H9 (cell line): ENCODE measurements around the gene NBEA. TPM values are rescaled to one million over a fixed set of nuclear protein-coding genes. Genes with fewer than 3 reads are reported as not detected.

Experiments
- DNase-seq: peaks from one replicate; pipeline ENCODE4 v3.0.0-alpha.2; 2017
- H2AFZ ChIP-seq: one replicate; pipeline ENCODE4 v1.6.1; 2013; ENCODE audit warnings: mild to moderate bottlenecking, low read length, control low read depth, moderate library complexity
- H2AK5ac ChIP-seq: 2 replicates; pipeline ENCODE4 v1.6.1; 2013; ENCODE audit warnings: low read length, control low read depth, mixed read lengths; ENCODE audit not compliant: insufficient read length
- H2BK120ac ChIP-seq: one replicate; pipeline ENCODE4 v1.6.1; 2013; ENCODE audit warnings: low read depth, mild to moderate bottlenecking, low read length, control low read depth, inconsistent platforms; ENCODE audit not compliant: poor library complexity, severe bottlenecking
- H2BK12ac ChIP-seq: 2 replicates; pipeline ENCODE4 v1.6.1; 2013; ENCODE audit warnings: low read length, control low read depth, mixed read lengths, low read depth; ENCODE audit not compliant: insufficient read length
- H2BK15ac ChIP-seq: 2 replicates; pipeline ENCODE4 v1.6.1; 2013; ENCODE audit warnings: low read depth, low read length, control low read depth
- H2BK20ac ChIP-seq: one replicate; pipeline ENCODE4 v1.6.1; 2013; ENCODE audit warnings: low read depth, mild to moderate bottlenecking, low read length, control low read depth, inconsistent platforms; ENCODE audit not compliant: poor library complexity, severe bottlenecking
- H2BK5ac ChIP-seq: 2 replicates; pipeline ENCODE4 v1.6.1; 2013; ENCODE audit warnings: low read length, control low read depth, mixed read lengths; ENCODE audit not compliant: insufficient read length
- H3K14ac ChIP-seq: 2 replicates; pipeline ENCODE4 v1.6.1; 2013; ENCODE audit warnings: low read length, control low read depth; ENCODE audit not compliant: insufficient read depth
- H3K18ac ChIP-seq: 2 replicates; pipeline ENCODE4 v1.6.1; 2013; ENCODE audit warnings: low read depth, mild to moderate bottlenecking, mixed read lengths, low read length, control low read depth; ENCODE audit not compliant: insufficient read length
- H3K23ac ChIP-seq: 2 replicates; pipeline ENCODE4 v1.6.1; 2013; ENCODE audit warnings: low read length, control low read depth, mixed read lengths, low read depth; ENCODE audit not compliant: insufficient read length
- H3K23me2 ChIP-seq: 2 replicates; pipeline ENCODE4 v1.6.1; 2013; ENCODE audit warnings: low read depth, mild to moderate bottlenecking, mixed read lengths, low read length, control low read depth; ENCODE audit not compliant: insufficient read length, poor library complexity, severe bottlenecking
- H3K27ac ChIP-seq: 2 replicates; pipeline ENCODE4 v1.5.1; 2013; ENCODE audit warnings: low read length, control low read depth, mixed read lengths, low read depth; ENCODE audit not compliant: insufficient read length
- H3K27me3 ChIP-seq: 2 replicates; pipeline ENCODE4 v1.6.1; 2013; ENCODE audit warnings: low read length, control low read depth, inconsistent platforms; ENCODE audit not compliant: insufficient read depth
- H3K4ac ChIP-seq: 2 replicates; pipeline ENCODE4 v1.6.1; 2013; ENCODE audit warnings: low read depth, mild to moderate bottlenecking, control low read depth, inconsistent platforms, low read length, moderate library complexity
- H3K4me1 ChIP-seq: 2 replicates; pipeline ENCODE4 v1.6.1; 2013; ENCODE audit warnings: low read length, control low read depth, inconsistent platforms; ENCODE audit not compliant: insufficient read depth
- H3K4me2 ChIP-seq: 2 replicates; pipeline ENCODE4 v1.6.1; 2013; ENCODE audit warnings: low read length, control low read depth, mixed read lengths; ENCODE audit not compliant: insufficient read length, insufficient read depth
- H3K56ac ChIP-seq: 2 replicates; pipeline ENCODE4 v1.6.1; 2013; ENCODE audit warnings: low read depth, mild to moderate bottlenecking, mixed read lengths, low read length, control low read depth; ENCODE audit not compliant: insufficient read length
- H3K79me1 ChIP-seq: 2 replicates; pipeline ENCODE4 v1.6.1; 2013; ENCODE audit warnings: low read depth, mild to moderate bottlenecking, moderate library complexity, low read length, control low read depth, inconsistent platforms; ENCODE audit not compliant: insufficient read depth, poor library complexity, severe bottlenecking
- H3K79me2 ChIP-seq: 2 replicates; pipeline ENCODE4 v1.6.1; 2013; ENCODE audit warnings: low read length, control low read depth, inconsistent platforms; ENCODE audit not compliant: insufficient read depth
- H3K9ac ChIP-seq: 2 replicates; pipeline ENCODE4 v1.6.1; 2013; ENCODE audit warnings: low read length, control low read depth, mixed read lengths; ENCODE audit not compliant: insufficient read length; ENCODE audit errors: extremely low read depth
- H3K9me3 ChIP-seq: one replicate; pipeline ENCODE4 v1.6.1; 2013; ENCODE audit warnings: low read depth, low read length, inconsistent platforms; ENCODE audit not compliant: control insufficient read depth
- H3T11ph ChIP-seq: one replicate; pipeline ENCODE4 v1.6.1; 2013; ENCODE audit warnings: mild to moderate bottlenecking, low read length, control low read depth, inconsistent platforms
- H4K20me1 ChIP-seq: one replicate; pipeline ENCODE4 v1.6.1; 2013; ENCODE audit not compliant: control insufficient read depth, insufficient read length, insufficient read depth
- H4K5ac ChIP-seq: 2 replicates; pipeline ENCODE4 v1.6.1; 2013; ENCODE audit warnings: low read depth, mild to moderate bottlenecking, mixed read lengths, low read length, control low read depth; ENCODE audit not compliant: insufficient read length
- H4K8ac ChIP-seq: replicated peaks from 2 replicates; pipeline ENCODE4 v1.6.1; 2013; ENCODE audit warnings: low read length, control low read depth, mixed read lengths, low read depth; ENCODE audit not compliant: insufficient read length
- H4K91ac ChIP-seq: 2 replicates; pipeline ENCODE4 v1.6.1; 2013; ENCODE audit warnings: low read depth, mild to moderate bottlenecking, moderate library complexity, mixed read lengths, low read length, control low read depth; ENCODE audit not compliant: insufficient read length
- H3K27ac Mint-ChIP-seq, 3 experiments: 2 replicates in 2 of 3; 3 replicates in 1 of 3; pipeline ENCODE4 v1.8.0; 2020 to 2021; ENCODE audit warnings: mixed read lengths in 3 of 3, mild to moderate bottlenecking in 1 of 3, moderate library complexity in 1 of 3
- H3K27me3 Mint-ChIP-seq: 2 replicates; pipeline ENCODE4 v1.8.0; 2021; ENCODE audit warnings: low read depth, mild to moderate bottlenecking, moderate library complexity, mixed read lengths
- H3K36me3 Mint-ChIP-seq, 3 experiments: 2 replicates in 2 of 3; 3 replicates in 1 of 3; pipeline ENCODE4 v1.8.0; 2020 to 2021; ENCODE audit warnings: low read depth in 3 of 3, mixed read lengths in 3 of 3; ENCODE audit not compliant: insufficient read depth in 1 of 3
- H3K4me1 Mint-ChIP-seq, 2 experiments: 2 replicates each; pipeline ENCODE4 v1.8.0; 2020; ENCODE audit warnings: mixed read lengths in 2 of 2
- H3K4me3 Mint-ChIP-seq, 2 experiments: 2 replicates in 1 of 2; 3 replicates in 1 of 2; pipeline ENCODE4 v1.8.0; 2020 to 2021; ENCODE audit warnings: mild to moderate bottlenecking in 2 of 2, mixed read lengths in 2 of 2, moderate library complexity in 1 of 2
- H3K9me3 Mint-ChIP-seq, 2 experiments: 2 replicates in 1 of 2; 3 replicates in 1 of 2; pipeline ENCODE4 v1.8.0; 2020; ENCODE audit warnings: mild to moderate bottlenecking in 2 of 2, mixed read lengths in 2 of 2, moderate library complexity in 1 of 2
- WGBS: extraction: QIAGEN DNeasy Blood & Tissue Kit; methylation state at CpG from one replicate; pipeline ENCODE4 v1.1.7; 2013; ENCODE audit warnings: missing lambda C conversion rate, low lambda C conversion rate, mixed read lengths; ENCODE audit not compliant: insufficient read length; ENCODE audit errors: extremely low coverage; 5-methylcytosine and 5-hydroxymethylcytosine counted together
- total RNA-seq: library from RNA; stranded (reverse); gene quantifications from 2 replicates; pipeline ENCODE4 v1.2.1, GENCODE V29; 2021
- TF ChIP-seq, protein P1 (sequence below): fragments of 200-600 bp; sonication (generic); conservative IDR thresholded peaks from 3 replicates; pipeline ENCODE4 v1.8.0; 2021; ENCODE audit warnings: antibody characterized with exemption, mild to moderate bottlenecking

The NBEA gene
- total RNA-seq, 1 experiment from 2014 or later, result 17.3 TPM

DNA sequence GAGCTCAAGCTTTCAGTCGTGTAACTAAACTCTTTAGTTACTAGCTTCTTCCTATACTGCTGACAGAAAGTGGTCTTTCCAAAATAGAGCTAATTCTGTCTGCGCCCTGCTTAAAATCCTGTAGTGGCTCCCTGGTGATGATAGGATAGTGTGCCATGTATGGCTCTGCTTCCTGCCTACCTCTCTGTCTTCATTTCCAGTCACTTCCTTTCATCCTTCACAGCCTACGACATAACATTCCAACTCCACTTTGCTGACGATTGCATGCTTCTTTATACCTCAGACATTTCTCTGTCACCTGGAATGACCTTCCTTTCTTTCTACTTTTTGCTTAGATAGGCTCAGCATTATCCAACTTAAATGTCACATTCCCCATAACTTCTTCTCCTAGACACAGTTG, 343.6 kb downstream of the NBEA start:
- no peak overlapping the region for H3K4ac ChIP-seq
- TF ChIP-seq, protein P1, sequence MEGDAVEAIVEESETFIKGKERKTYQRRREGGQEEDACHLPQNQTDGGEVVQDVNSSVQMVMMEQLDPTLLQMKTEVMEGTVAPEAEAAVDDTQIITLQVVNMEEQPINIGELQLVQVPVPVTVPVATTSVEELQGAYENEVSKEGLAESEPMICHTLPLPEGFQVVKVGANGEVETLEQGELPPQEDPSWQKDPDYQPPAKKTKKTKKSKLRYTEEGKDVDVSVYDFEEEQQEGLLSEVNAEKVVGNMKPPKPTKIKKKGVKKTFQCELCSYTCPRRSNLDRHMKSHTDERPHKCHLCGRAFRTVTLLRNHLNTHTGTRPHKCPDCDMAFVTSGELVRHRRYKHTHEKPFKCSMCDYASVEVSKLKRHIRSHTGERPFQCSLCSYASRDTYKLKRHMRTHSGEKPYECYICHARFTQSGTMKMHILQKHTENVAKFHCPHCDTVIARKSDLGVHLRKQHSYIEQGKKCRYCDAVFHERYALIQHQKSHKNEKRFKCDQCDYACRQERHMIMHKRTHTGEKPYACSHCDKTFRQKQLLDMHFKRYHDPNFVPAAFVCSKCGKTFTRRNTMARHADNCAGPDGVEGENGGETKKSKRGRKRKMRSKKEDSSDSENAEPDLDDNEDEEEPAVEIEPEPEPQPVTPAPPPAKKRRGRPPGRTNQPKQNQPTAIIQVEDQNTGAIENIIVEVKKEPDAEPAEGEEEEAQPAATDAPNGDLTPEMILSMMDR, result no peak
- H3K18ac ChIP-seq, result no peak overlapping the region
- H4K8ac ChIP-seq, result no peak overlapping the region
- no CpG with 5 or more reads among the region's 4 CpGs for WGBS
- DNase-seq, result no peak
- H3T11ph ChIP-seq, result no peak overlapping the region
- peak overlapping the region in 1 of 3 experiments; percentile 1; a peak in 1 of 7 replicates for H3K27ac Mint-ChIP-seq
- no peaks in the 10 kb centered on the region for H3K79me1 ChIP-seq
- H3K4me2 ChIP-seq, result no peak overlapping the region
- H3K79me2 ChIP-seq, result no peaks in the 10 kb centered on the region
- H2BK20ac ChIP-seq, result no peak overlapping the region
- no peaks in the 10 kb centered on the region for H3K9me3 Mint-ChIP-seq
- H3K27me3 ChIP-seq, result no peaks in the 10 kb centered on the region
- H2AK5ac ChIP-seq, result no peak overlapping the region
- no peaks in the 10 kb centered on the region for H4K20me1 ChIP-seq
- H4K5ac ChIP-seq, result no peak overlapping the region
- no peak overlapping the region for H3K23ac ChIP-seq
- no peak overlapping the region for H2BK5ac ChIP-seq
- no peak overlapping the region for H2BK12ac ChIP-seq
- peaks cover 0 to 4% of the 10 kb centered on the region in 2 experiments; a peak in 2 of 4 replicates for H3K4me1 Mint-ChIP-seq
- H3K23me2 ChIP-seq, result no peaks in the 10 kb centered on the region
- no peak overlapping the region for H2AFZ ChIP-seq
- no peaks in the 10 kb centered on the region for H3K27me3 Mint-ChIP-seq
- H2BK120ac ChIP-seq, result no peak overlapping the region
- no peak overlapping the region for H2BK15ac ChIP-seq
- H4K91ac ChIP-seq, result no peak overlapping the region
- H3K36me3 Mint-ChIP-seq, result no peaks in the 10 kb centered on the region
- H3K27ac ChIP-seq, result no peak overlapping the region
- no peak overlapping the region for H3K9ac ChIP-seq
- no peak overlapping the region for H3K14ac ChIP-seq
- no peak overlapping the region for H3K56ac ChIP-seq
- no peaks in the 10 kb centered on the region for H3K9me3 ChIP-seq
- no peak overlapping the region for H3K4me3 Mint-ChIP-seq
- no peaks in the 10 kb centered on the region for H3K4me1 ChIP-seq
